VCaP (cell line): ENCODE data around the gene IREB2.
A peak's percentile ranks its signal among the peaks of the same experiment; 100 is the strongest.
"Not testable (repeated sequence)": the region's sequence is repeated elsewhere in the genome, so short reads cannot be mapped to it uniquely, and the experiment has no call there.

ENCODE experiments used
- H3K27ac ChIP-seq: fragments of 450-650 bp; 2 replicates; pipeline ENCODE4 v1.5.1; 2017
- TF ChIP-seq, protein P1 (sequence below): fragments of 450-650 bp; conservative IDR thresholded peaks from 2 replicates; pipeline ENCODE4 v1.5.1; 2017; ENCODE audit warnings: mild to moderate bottlenecking, moderate library complexity

Gene IREB2

DNA sequence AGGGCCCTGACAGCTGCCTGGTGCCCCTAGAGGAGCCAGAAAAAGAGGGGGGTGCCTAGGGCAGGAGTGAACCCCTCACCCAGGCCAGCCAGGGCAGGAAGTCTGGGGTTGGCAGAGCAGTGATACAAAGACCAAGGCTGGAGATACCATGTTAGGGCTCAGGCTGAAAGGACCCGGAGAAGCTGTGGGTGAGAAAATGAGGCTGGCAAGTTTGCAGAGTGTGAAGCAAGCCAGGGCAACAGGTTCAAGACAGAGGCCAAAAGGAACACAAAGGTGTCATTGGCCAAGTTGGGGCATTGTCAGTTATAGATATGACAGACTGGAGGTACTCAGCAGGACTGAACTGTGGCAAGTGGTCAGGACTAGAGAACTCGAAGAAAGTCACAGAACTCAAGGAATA lies 40.6 kb upstream of the IREB2 start:
- H3K27ac ChIP-seq = peak overlapping the region; percentile 35
- TF ChIP-seq, protein P1, sequence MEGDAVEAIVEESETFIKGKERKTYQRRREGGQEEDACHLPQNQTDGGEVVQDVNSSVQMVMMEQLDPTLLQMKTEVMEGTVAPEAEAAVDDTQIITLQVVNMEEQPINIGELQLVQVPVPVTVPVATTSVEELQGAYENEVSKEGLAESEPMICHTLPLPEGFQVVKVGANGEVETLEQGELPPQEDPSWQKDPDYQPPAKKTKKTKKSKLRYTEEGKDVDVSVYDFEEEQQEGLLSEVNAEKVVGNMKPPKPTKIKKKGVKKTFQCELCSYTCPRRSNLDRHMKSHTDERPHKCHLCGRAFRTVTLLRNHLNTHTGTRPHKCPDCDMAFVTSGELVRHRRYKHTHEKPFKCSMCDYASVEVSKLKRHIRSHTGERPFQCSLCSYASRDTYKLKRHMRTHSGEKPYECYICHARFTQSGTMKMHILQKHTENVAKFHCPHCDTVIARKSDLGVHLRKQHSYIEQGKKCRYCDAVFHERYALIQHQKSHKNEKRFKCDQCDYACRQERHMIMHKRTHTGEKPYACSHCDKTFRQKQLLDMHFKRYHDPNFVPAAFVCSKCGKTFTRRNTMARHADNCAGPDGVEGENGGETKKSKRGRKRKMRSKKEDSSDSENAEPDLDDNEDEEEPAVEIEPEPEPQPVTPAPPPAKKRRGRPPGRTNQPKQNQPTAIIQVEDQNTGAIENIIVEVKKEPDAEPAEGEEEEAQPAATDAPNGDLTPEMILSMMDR = no peak

DNA sequence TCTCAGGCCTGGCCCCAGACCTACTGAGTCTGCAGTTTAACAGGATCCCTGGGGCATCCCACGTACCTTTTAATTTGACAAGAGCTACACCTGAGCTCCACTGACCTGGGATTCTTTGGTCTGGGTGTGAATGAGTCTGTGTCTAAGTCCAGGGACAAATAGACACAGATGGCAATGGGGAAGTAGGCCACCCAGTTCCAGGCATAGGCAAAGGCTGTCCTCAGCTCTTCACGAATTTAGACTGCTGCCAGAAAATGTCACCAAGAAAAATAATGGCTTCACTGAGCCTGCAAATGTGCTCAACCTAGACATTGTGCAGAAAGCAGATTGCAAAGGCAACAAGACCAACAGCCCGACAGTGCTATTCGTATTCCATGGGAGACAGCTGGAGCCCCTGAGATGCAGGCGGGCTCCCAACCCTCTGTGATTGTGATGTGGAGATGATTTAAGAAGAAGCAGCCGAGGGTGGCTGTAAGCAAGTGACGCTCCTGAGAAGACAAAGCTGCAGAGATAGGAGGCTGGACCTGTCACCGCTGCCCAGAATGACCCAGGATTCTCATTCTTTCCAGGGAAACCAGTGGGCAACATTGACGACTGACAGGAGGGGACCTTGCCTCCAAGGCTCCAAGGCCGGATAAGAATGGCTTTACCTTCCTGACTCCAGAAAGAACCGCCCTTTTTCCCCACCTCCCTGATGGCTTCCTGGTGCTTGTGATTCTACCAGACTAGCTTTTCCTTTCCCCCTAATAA lies 39.8 kb upstream of the IREB2 start:
- TF ChIP-seq, protein P1 = no peak
- no peak overlapping the region for H3K27ac ChIP-seq

DNA sequence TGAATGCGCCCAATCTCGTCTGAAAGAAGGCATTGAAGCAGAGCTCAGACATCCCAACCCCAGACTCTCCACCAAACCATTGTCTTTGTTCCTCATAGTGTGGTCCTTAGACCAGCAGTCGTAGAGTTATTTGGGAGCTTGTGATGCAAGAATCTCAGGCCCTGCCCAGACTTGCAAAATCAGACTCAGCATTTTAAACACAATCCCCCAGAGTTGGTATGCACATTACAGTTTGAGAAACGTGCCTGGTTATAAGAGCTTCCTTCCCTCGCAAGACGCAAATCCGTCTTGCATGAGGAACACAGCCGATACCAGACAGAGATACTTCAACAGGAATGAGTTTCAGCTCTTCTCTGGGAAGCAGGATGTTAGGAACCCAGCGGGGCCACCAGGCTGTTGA lies 38.9 kb upstream of the IREB2 start:
- no peak overlapping the region for H3K27ac ChIP-seq
- TF ChIP-seq, protein P1 = no peak

DNA sequence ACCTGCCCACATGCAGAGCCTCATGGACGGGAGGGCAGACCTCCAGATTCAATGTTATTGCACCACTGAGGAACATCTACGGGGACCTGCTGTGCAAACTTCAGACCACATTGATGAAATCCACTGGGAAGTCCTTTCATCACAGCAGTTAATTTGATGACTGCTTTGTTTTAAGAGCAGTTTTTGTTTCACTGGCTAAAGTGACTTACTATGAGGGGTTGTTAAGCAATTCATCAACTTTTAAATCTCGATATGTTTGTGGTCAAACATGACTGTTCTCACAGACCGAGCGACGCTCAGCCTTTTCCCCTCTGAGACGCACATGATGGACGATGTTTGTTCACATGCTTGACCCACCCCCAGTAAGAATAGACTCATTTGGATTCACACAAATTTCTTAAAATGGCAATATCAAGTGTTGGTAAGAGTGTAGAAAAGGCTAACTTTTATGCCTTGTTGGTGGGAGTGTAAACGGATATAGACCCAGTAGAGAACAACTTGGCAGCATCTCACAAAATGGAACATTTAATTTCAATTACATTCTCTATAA lies 35.9 kb upstream of the IREB2 start:
- no peak overlapping the region for H3K27ac ChIP-seq
- TF ChIP-seq, protein P1 = no peak

DNA sequence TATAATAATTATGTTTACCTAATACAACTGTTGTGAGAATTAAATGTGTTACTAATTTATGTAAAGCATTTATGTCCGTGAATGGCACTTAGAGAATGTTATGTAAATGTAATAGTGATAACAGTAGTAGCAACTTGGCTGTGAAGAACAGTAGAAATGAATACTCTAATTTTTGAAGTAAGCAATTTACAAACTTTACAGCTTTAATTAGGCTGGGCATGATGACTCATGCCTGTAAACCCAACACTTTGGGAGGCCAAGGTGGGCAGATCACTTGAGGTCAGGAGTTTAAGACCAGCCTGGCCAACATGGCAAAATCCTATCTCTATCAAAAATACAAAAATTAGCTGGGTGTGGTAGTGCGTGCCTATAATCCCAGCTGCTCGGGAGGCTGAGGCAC lies 33.9 kb upstream of the IREB2 start:
- H3K27ac ChIP-seq = no peak overlapping the region
- TF ChIP-seq, protein P1 = no peak

DNA sequence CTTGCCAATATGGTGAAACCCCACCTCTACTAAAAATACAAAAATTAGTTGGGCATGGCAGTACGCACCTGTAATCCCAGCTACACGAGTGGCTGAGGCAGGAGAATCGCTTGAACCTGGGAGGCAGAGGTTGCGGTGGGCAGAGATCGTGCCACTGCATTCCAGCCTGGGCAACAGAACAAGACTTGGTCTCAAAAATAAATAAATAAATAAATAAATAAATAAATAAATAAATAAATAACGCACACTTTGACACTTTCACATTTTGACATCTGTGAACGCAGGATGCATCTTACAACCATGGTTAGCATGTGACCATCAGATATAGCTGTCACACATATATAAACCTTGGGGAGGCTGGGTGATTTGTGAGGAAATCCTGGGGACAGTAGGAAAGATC lies 33.2 kb upstream of the IREB2 start:
- H3K27ac ChIP-seq = not testable (repeated sequence)

DNA sequence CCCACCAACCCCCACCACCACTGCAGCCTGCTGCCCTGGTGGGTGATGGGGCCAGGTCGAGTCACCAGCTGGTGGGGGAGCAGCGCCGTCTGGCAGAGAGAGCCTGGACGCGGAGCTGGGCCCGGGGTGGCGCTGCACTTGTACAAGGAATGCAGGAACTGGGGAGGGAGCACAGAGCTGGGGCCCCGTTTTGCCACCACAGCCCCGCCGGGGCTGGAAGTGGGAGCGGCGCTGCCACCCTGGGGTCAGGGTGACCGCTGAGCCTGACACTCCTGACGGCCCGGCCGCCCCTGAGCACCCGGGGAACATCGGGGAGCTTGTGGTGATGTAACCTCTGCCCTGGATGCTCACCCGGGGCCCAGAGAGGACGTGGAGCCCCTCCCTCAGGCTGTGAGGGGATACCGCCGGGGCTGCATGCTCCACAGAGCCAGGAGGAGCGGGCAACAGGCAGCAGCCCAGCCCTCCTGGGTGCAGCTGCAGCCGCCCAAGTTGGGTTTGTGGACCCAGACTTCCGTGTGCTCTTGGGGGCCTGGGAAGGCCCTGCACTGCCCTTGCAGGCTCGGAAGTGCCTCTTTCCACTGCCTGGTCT lies 32.6 kb upstream of the IREB2 start:
- H3K27ac ChIP-seq = no peak overlapping the region
- TF ChIP-seq, protein P1 = no peak
